Stomach (tissue), 9 donors: ENCODE results near the gene NTF3. TPM values are rescaled to one million over a fixed set of nuclear protein-coding genes. Genes with fewer than 3 reads are reported as not detected.
"Not testable (repeated sequence)": the region's sequence is repeated elsewhere in the genome, so short reads cannot be mapped to it uniquely, and the experiment has no call there.

Experiments used
- DNase-seq, 2 donors: peaks; one replicate each; pipeline versions ENCODE4 v3.0.0 to v3.0.0-alpha.2; 2013 to 2019
- H3K27ac ChIP-seq, 5 donors: fragments of 200-600 bp in 4 of 5; sonication (generic) in 4 of 5; one replicate each; pipeline ENCODE4 v1.5.1; 2013 to 2019; ENCODE audit warnings: mild to moderate bottlenecking in 1 of 5, moderate library complexity in 1 of 5
- H3K27me3 ChIP-seq, 3 donors: fragments of 200-600 bp; sonication (generic); one replicate each; pipeline ENCODE4 v1.5.1; 2017 to 2019; ENCODE audit warnings: mixed run types in 1 of 3
- H3K36me3 ChIP-seq, 4 donors: fragments of 200-600 bp; sonication (generic); 1 replicate in 3 of 4; 2 replicates in 1 of 4; pipeline ENCODE4 v1.5.1; 2016 to 2019
- H3K4me1 ChIP-seq, 4 donors: fragments of 200-600 bp; sonication (generic); one replicate each; pipeline ENCODE4 v1.5.1; 2016 to 2019
- H3K4me3 ChIP-seq, 4 donors: fragments of 200-600 bp; sonication (generic) in 3 of 4; one replicate each; pipeline ENCODE4 v1.5.1; 2016 to 2019; ENCODE audit warnings: mild to moderate bottlenecking in 1 of 4
- H3K9me3 ChIP-seq, 4 donors: fragments of 200-600 bp; sonication (generic); one replicate each; pipeline ENCODE4 v1.5.1; 2016 to 2019
- EP300 ChIP-seq: sonication (generic); formaldehyde crosslinking; IDR thresholded peaks from one replicate; pipeline ENCODE4 v1.6.1; 2017; ENCODE audit warnings: antibody characterized with exemption
- POLR2A ChIP-seq, 4 donors: fragments of 450-650 bp; IDR thresholded peaks; one replicate each; pipeline ENCODE4 v1.6.1; 2016; ENCODE audit warnings: antibody characterized with exemption in 4 of 4, control low read depth in 2 of 4, mild to moderate bottlenecking in 1 of 4, moderate library complexity in 1 of 4
- POLR2AphosphoS5 ChIP-seq, 3 donors: sonication (generic); formaldehyde crosslinking; IDR thresholded peaks; one replicate each; pipeline ENCODE4 v1.6.1; 2016; ENCODE audit warnings: antibody characterized with exemption in 3 of 3
- WGBS, 5 donors: extraction: QIAGEN DNeasy Blood & Tissue Kit in 3 of 5; methylation state at CpG; one replicate each; pipeline versions ENCODE4 v1.1.5 to v1.1.7; 2013 to 2018; 5-methylcytosine and 5-hydroxymethylcytosine counted together
- intact Hi-C: fragments of 100-400 bp; cut with DNase I; formaldehyde crosslinking; loops from one replicate; pipeline ENCODE4 v1.15.1; 2023; ENCODE audit warnings: low total_unique reads
- polyA plus RNA-seq, 3 donors: library from polyadenylated mRNA; stranded (reverse); fragments of 200-250 nt; gene quantifications; one replicate each; pipeline ENCODE4 v1.2.3, GENCODE V29; 2013
- total RNA-seq, 5 donors: library from RNA; depleted of rRNA; stranded (reverse); fragments of >200 nt; gene quantifications; one replicate each; pipeline versions ENCODE4 v1.1.0 to v1.2.3, GENCODE V29; 2014 to 2016
- TF ChIP-seq, protein P1 (sequence below), 7 experiments: fragments of 450-650 bp in 4 of 7; fragments of 200-600 bp in 3 of 7; sonication (generic) in 3 of 7; IDR thresholded peaks; one replicate each; pipeline ENCODE4 v1.5.1; 2016 to 2019; ENCODE audit warnings: antibody characterized with exemption in 7 of 7, control low read depth in 2 of 7, mild to moderate bottlenecking in 1 of 7
- donor health status: healthy with polysubstance abuse.
- donor health status: Bipolar disorder and iron deficiency.
- donor health status: healthy.

NTF3 gene
- total and polyA plus RNA-seq, 8 donors = 0.87 to 7.3 (median 4.0) TPM; not detected in 3

DNA sequence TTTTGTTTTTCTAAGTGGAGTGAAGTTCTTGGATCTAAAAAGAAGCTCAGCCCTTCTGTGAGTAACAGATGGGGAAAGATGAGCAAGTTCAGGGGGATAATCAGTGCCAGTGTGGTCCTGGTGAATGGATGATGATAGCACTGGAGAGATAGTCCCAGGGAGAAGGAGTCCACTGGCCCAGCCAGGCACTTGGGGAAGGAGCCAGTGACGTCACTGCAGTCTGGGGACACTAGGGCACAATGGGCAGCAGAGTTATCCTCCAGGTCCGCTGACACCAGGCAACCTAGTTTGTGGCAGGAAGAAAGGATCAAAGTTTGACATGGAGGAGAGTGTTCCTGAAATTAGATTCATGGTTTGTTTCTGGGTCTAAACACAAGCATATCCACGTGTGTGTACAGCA lies 101.5 kb downstream of the NTF3 start:
- TF ChIP-seq, protein P1, sequence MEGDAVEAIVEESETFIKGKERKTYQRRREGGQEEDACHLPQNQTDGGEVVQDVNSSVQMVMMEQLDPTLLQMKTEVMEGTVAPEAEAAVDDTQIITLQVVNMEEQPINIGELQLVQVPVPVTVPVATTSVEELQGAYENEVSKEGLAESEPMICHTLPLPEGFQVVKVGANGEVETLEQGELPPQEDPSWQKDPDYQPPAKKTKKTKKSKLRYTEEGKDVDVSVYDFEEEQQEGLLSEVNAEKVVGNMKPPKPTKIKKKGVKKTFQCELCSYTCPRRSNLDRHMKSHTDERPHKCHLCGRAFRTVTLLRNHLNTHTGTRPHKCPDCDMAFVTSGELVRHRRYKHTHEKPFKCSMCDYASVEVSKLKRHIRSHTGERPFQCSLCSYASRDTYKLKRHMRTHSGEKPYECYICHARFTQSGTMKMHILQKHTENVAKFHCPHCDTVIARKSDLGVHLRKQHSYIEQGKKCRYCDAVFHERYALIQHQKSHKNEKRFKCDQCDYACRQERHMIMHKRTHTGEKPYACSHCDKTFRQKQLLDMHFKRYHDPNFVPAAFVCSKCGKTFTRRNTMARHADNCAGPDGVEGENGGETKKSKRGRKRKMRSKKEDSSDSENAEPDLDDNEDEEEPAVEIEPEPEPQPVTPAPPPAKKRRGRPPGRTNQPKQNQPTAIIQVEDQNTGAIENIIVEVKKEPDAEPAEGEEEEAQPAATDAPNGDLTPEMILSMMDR (IDR thresholded peaks at IDR 0.05) = no peak
- TF ChIP-seq POLR2AphosphoS5 (IDR thresholded peaks at IDR 0.05) (no peak), POLR2A (IDR thresholded peaks at IDR 0.05) (no peak), EP300 (no peak)

GRCh38 chr12:5534426-5535199 lies 102.7 kb downstream of the NTF3 start:
- WGBS, 5 donors = 85 to 90% (median 88%) methylated on average over 10 of the region's 10 CpGs
- no peaks in the 10 kb centered on the region for H3K4me1 ChIP-seq
- no peak for TF ChIP-seq POLR2A (IDR thresholded peaks at IDR 0.05)
- TF ChIP-seq POLR2AphosphoS5 (IDR thresholded peaks at IDR 0.05) = no peak
- no peak for TF ChIP-seq EP300
- TF ChIP-seq, protein P1 (IDR thresholded peaks at IDR 0.05) = no peak
- H3K9me3 ChIP-seq = no peaks in the 10 kb centered on the region
- no peaks in the 10 kb centered on the region for H3K27me3 ChIP-seq
- no peak for DNase-seq
- intact Hi-C loops = no loop called here
- H3K36me3 ChIP-seq = no peaks in the 10 kb centered on the region
- no peak overlapping the region for H3K4me3 ChIP-seq
- H3K27ac ChIP-seq = no peak overlapping the region

More for the DNA sequence above, 101.5 kb downstream of the NTF3 start:
- Histone ChIP-seq H3K36me3 (no peaks in the 10 kb centered on the region), H3K4me3 (no peak overlapping the region), H3K4me1 (no peaks in the 10 kb centered on the region), H3K9me3 (no peaks in the 10 kb centered on the region), H3K27me3 (no peaks in the 10 kb centered on the region), H3K27ac (no peak overlapping the region)
- 58 to 81% (median 77%) methylated on average over 3 of the region's 3 CpGs for WGBS, 5 donors
- intact Hi-C loops = no loop called here
- no peak for DNase-seq

DNA sequence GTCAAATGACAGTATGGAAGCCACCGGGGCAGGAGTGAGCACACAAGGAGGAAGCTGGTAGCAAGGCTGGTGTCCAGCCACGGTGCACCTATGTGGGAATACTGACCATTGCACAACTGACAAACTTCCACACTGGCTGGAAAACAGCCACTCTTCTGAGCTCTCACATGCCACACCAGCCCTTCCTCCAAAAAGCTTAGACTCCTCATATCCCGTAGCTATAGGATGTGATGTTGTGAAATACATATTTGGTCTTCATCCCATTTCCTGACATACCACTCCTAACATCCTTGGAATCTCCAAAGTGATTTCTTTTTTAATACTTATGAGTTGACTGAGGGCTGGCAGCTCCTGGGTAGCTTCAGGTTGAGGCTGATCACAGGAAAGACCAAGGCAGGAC lies 103.6 kb downstream of the NTF3 start:
- 79 to 92% (median 85%) methylated on average over 3 of the region's 3 CpGs for WGBS, 5 donors
- TF ChIP-seq EP300 = no peak
- no peak for TF ChIP-seq POLR2A (IDR thresholded peaks at IDR 0.05)
- TF ChIP-seq, protein P1 (IDR thresholded peaks at IDR 0.05) = no peak
- TF ChIP-seq POLR2AphosphoS5 (IDR thresholded peaks at IDR 0.05) = no peak
- Histone ChIP-seq H3K36me3 (no peaks in the 10 kb centered on the region), H3K27me3 (no peaks in the 10 kb centered on the region), H3K4me3 (no peak overlapping the region), H3K27ac (no peak overlapping the region), H3K9me3 (no peaks in the 10 kb centered on the region), H3K4me1 (no peaks in the 10 kb centered on the region)
- no peak for DNase-seq
- intact Hi-C loops = no loop called here

GRCh38 chr12:5537026-5537615 lies 105.2 kb downstream of the NTF3 start:
- H3K9me3 ChIP-seq, H3K4me1 ChIP-seq, H3K27me3 ChIP-seq, DNase-seq, H3K27ac ChIP-seq, H3K36me3 ChIP-seq, H3K4me3 ChIP-seq, intact Hi-C loops: not testable (repeated sequence)
- WGBS, 5 donors = 39 to 62% (median 47%) methylated on average over 9 to 13 of the region's 13 CpGs

GRCh38 chr12:5537771-5538170 lies 105.9 kb downstream of the NTF3 start:
- Histone ChIP-seq H3K9me3 (peaks cover 0 to 9% (median 0%) of the 10 kb centered on the region in 4 donors), H3K27me3 (no peaks in the 10 kb centered on the region), H3K4me3 (no peak overlapping the region), H3K27ac (no peak overlapping the region), H3K36me3 (no peaks in the 10 kb centered on the region), H3K4me1 (no peaks in the 10 kb centered on the region)
- TF ChIP-seq POLR2AphosphoS5 (IDR thresholded peaks at IDR 0.05) (no peak), EP300 (no peak), POLR2A (IDR thresholded peaks at IDR 0.05) (no peak)
- TF ChIP-seq, protein P1 (IDR thresholded peaks at IDR 0.05) = no peak
- no peak for DNase-seq
- intact Hi-C loops = no loop called here
- WGBS, 5 donors = 81 to 88% (median 86%) methylated on average over 8 of the region's 8 CpGs
